ENCODE data around the gene CDC42BPG.

The CDC42BPG gene

GRCh38 chr11:64866173-64866491 lies 21.7 kb upstream of the CDC42BPG start:
- DNase-seq, result no peak
- in situ Hi-C loops (cut with MboI; ENCODE audit: low pct_unique_long_range_greater_than_20kb, low sequenced_read_pairs), result no loop called here

- no peak for DNase-seq
- in situ Hi-C loops (cut with MboI; ENCODE audit: low pct_unique_long_range_greater_than_20kb, low sequenced_read_pairs), result no loop called here
Measured at GRCh38 chr11:64865286-64866172, 21.1 kb upstream of the CDC42BPG start.

GRCh38 chr11:64864473-64865285 lies 20.2 kb upstream of the CDC42BPG start:
- in situ Hi-C loops (cut with MboI; ENCODE audit: low pct_unique_long_range_greater_than_20kb, low sequenced_read_pairs), result no loop called here
- DNase-seq, result no peak

- in situ Hi-C loops (cut with MboI; ENCODE audit: low pct_unique_long_range_greater_than_20kb, low sequenced_read_pairs), result no loop called here
- no peak for DNase-seq
Measured at GRCh38 chr11:64864135-64864472, 19.7 kb upstream of the CDC42BPG start.

- in situ Hi-C loops (cut with MboI; ENCODE audit: low pct_unique_long_range_greater_than_20kb, low sequenced_read_pairs), result no loop called here
- DNase-seq, result no peak
Measured at GRCh38 chr11:64863391-64864060, 19.1 kb upstream of the CDC42BPG start.

- DNase-seq, result no peak
- in situ Hi-C loops (cut with MboI; ENCODE audit: low pct_unique_long_range_greater_than_20kb, low sequenced_read_pairs), result no loop called here
Measured at GRCh38 chr11:64862987-64863390, 18.5 kb upstream of the CDC42BPG start.

- in situ Hi-C loops (cut with MboI; ENCODE audit: low pct_unique_long_range_greater_than_20kb, low sequenced_read_pairs), result no loop called here
- no peak for DNase-seq
Measured at GRCh38 chr11:64861227-64861975, 16.9 kb upstream of the CDC42BPG start.

- in situ Hi-C loops (cut with MboI; ENCODE audit: low pct_unique_long_range_greater_than_20kb, low sequenced_read_pairs), result no loop called here
- DNase-seq, result peak; percentile 76
Measured at GRCh38 chr11:64859542-64860414, 15.3 kb upstream of the CDC42BPG start.

- in situ Hi-C loops (cut with MboI; ENCODE audit: low pct_unique_long_range_greater_than_20kb, low sequenced_read_pairs), result no loop called here
- DNase-seq, result no peak
Measured at GRCh38 chr11:64858467-64859263, 14.2 kb upstream of the CDC42BPG start.

- DNase-seq, result no peak
- in situ Hi-C loops (cut with MboI; ENCODE audit: low pct_unique_long_range_greater_than_20kb, low sequenced_read_pairs), result no loop called here
Measured at GRCh38 chr11:64857485-64857884, 13.0 kb upstream of the CDC42BPG start.

GRCh38 chr11:64856382-64857227 lies 12.2 kb upstream of the CDC42BPG start:
- in situ Hi-C loops (cut with MboI; ENCODE audit: low pct_unique_long_range_greater_than_20kb, low sequenced_read_pairs), result no loop called here
- peak; percentile 78 for DNase-seq

- no peak for DNase-seq
- in situ Hi-C loops (cut with MboI; ENCODE audit: low pct_unique_long_range_greater_than_20kb, low sequenced_read_pairs), result no loop called here
Measured at GRCh38 chr11:64855596-64856304, 11.3 kb upstream of the CDC42BPG start.

GRCh38 chr11:64854534-64855502 lies 10.4 kb upstream of the CDC42BPG start:
- DNase-seq, result no peak
- in situ Hi-C loops (cut with MboI; ENCODE audit: low pct_unique_long_range_greater_than_20kb, low sequenced_read_pairs), result no loop called here

GRCh38 chr11:64854157-64854533 lies 9.7 kb upstream of the CDC42BPG start:
- in situ Hi-C loops (cut with MboI; ENCODE audit: low pct_unique_long_range_greater_than_20kb, low sequenced_read_pairs), result no loop called here
- DNase-seq, result no peak

GRCh38 chr11:64853709-64854108 lies 9.3 kb upstream of the CDC42BPG start:
- DNase-seq, result no peak
- in situ Hi-C loops (cut with MboI; ENCODE audit: low pct_unique_long_range_greater_than_20kb, low sequenced_read_pairs), result no loop called here

Measured in KBM-7 (cell line).